HG02759 (cell line): ENCODE measurements around the gene MMP23B.
"Not testable (repeated sequence)": the region's sequence is repeated elsewhere in the genome, so short reads cannot be mapped to it uniquely, and the experiment has no call there.

Source experiments
- ATAC-seq: cut with Tn5 transposase; IDR thresholded peaks from one replicate; pipeline ENCODE4 v1.9.1; 2021; ENCODE audit warnings: mild to moderate bottlenecking, moderate library complexity; ENCODE audit not compliant: unreplicated experiment

MMP23B gene

DNA sequence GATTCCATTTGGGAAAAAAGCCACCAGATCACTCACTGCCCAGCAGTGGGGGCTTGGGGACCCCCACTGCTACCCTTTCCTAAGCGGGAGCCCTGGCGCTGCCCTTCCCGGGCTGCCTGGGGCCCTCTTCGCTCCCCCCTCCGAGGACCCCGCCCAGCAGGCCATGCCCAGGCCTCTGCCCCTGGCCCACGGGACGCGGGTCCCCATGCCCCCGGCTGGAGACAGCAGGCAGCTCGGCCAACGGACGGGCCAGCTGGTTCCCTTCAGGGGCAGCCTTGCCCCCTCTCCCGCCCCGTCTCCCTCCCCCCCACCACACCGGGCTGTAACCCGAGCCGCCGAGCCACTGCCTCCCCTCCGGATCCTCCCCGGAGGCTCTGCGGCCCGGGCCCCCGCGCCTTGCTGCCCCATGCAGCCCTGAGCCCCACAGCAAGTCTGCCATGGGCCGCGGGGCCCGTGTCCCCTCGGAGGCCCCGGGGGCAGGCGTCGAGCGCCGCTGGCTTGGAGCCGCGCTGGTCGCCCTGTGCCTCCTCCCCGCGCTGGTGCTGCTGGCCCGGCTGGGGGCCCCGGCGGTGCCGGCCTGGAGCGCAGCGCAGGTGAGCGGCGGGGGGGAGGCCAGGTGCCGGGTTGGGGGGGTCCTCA is at the start of gene MMP23B:
MMP23B (plus strand) TSS at position 392 of the 639 bp plus-strand sequence; CDS start at position 438, 46 bp downstream.
- ATAC-seq = no peak

- ATAC-seq = no peak
Measured at GRCh38 chr1:1582585-1583346, 49.2 kb upstream of the MMP23B start.

DNA sequence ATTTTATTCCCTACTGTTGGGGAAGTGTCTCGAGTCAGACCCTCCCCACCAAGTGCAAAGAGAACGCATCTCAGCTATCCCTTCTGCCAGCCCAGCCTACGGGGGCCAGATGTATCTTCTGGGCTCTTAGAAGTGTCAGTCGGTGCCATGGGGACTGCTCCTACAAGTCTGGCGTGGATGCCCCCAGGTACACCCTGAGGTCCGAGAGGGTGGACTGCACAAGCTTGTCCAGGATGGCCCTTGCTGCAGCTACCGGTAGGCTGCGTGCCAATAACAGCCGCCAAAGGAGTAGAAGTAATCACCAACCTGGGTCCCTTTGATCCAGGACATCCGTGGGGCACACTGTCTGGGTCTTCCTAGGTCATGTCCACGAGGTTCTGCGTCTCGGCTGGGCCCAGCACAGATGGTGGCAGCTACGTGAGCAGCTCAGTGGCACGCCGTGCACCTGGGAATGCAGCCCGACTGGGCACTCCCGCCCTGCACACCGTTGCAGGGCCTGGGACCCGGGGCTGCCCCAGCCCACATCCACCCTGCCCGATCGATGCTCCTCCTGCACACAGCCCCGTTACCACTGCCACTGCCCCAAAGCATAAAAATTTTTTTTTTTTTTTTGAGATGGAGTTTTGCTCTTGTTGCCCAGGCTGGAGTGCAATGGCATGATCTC is 48.5 kb upstream of the MMP23B start:
- no peak for ATAC-seq

- ATAC-seq = no peak
Measured at GRCh38 chr1:1591452-1591851, 40.5 kb upstream of the MMP23B start.

- ATAC-seq = no peak
Measured at GRCh38 chr1:1593834-1594601, 38.0 kb upstream of the MMP23B start.

- ATAC-seq = no peak
Measured at GRCh38 chr1:1594602-1595260, 37.2 kb upstream of the MMP23B start.

GRCh38 chr1:1595341-1595740 is 36.6 kb upstream of the MMP23B start:
- not testable (repeated sequence) for ATAC-seq

GRCh38 chr1:1596493-1597274 is 35.3 kb upstream of the MMP23B start:
- no peak for ATAC-seq

GRCh38 chr1:1597275-1597930 is 34.6 kb upstream of the MMP23B start:
- ATAC-seq = no peak

- no peak for ATAC-seq
Measured at GRCh38 chr1:1598051-1598719, 33.8 kb upstream of the MMP23B start.

GRCh38 chr1:1598720-1599029 is 33.3 kb upstream of the MMP23B start:
- ATAC-seq = no peak

GRCh38 chr1:1599030-1599934 is 32.7 kb upstream of the MMP23B start:
- no peak for ATAC-seq

DNA sequence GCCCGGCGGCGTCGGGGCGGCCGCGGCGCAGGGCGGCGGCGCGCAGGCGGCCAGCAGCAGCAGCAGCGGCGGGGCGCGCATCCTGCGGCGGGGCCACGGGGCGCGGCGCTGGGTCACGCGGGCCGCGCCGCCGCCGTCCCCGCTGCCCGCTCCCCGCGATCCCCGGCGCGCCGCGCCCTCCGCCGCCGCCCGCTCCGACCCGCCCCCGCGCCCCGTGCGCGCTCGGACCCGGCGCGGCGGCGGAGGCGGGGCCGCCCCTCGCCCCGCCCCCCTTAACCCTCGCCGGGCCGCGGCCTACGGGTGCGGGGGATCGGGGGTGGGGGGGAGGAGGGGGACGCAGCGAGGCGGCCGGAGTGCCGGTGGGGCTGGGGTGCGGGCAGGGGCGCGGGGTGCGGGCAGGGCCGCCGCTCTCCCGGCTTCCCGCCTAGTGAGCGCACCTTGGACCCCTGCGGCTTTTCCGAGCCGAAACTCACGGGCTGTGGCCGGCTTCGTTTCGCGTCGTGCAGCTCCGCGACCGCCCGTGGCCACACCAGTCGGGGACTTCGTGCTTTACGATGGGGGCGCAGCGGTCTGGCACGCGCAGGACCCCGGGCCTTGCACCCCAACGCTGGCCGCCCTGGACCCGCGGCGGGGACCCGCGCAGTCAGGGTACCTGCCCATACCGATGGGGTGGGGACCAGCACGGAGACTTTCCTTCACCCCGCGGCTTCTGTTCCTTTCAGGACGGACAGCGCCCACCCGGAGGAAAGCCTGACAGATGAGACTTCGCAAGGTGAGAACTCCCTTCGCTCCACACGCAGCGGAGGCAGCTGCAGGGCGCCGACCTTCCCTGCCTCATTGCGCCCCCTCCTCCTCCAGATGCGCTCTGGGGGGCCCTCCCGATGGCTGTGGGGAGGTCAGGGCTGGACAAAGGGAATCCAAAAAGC is 31.8 kb upstream of the MMP23B start, which contains the start of gene FNDC10:
FNDC10 (minus strand) TSS at position 201 of the 926 bp plus-strand sequence; CDS start at position 81, 120 bp downstream.
- ATAC-seq = no peak

GRCh38 chr1:1600861-1601563 is 31.0 kb upstream of the MMP23B start:
- ATAC-seq = no peak

- ATAC-seq = no peak
Measured at GRCh38 chr1:1601564-1602303, 30.2 kb upstream of the MMP23B start.
